DOHH2 (cell line): ENCODE results near the gene TMEM63C.
A peak's percentile ranks its signal among the peaks of the same experiment; 100 is the strongest.

ENCODE experiments used
- H3F3A ChIP-seq: fragments of 200-600 bp; sonication (generic), shearing (Covaris generic); 2 replicates; pipeline ENCODE4 v1.6.0; 2016; ENCODE audit warnings: antibody characterized with exemption, mild to moderate bottlenecking; ENCODE audit not compliant: control insufficient read depth, insufficient read depth
- H3K27ac ChIP-seq: fragments of 200-600 bp; sonication (generic); 2 replicates; pipeline ENCODE4 v1.5.1; 2014; ENCODE audit warnings: low read depth, mild to moderate bottlenecking, low read length, moderate library complexity
- H3K27me3 ChIP-seq: fragments of 200-600 bp; sonication (generic); 2 replicates; pipeline ENCODE4 v1.6.1; 2014; ENCODE audit warnings: mild to moderate bottlenecking, low read length, mixed read lengths; ENCODE audit not compliant: control insufficient read depth
- H3K36me3 ChIP-seq: fragments of 200-600 bp; sonication (generic); 2 replicates; pipeline ENCODE4 v1.6.1; 2014; ENCODE audit warnings: mild to moderate bottlenecking, low read length, moderate library complexity, mixed read lengths; ENCODE audit not compliant: control insufficient read depth
- H3K4me1 ChIP-seq: fragments of 200-600 bp; sonication (generic); 2 replicates; pipeline ENCODE4 v1.6.1; 2014; ENCODE audit warnings: mild to moderate bottlenecking, low read length, mixed read lengths; ENCODE audit not compliant: control insufficient read depth
- H3K4me2 ChIP-seq: fragments of 200-600 bp; sonication (generic); 2 replicates; pipeline ENCODE4 v1.6.0; 2014; ENCODE audit warnings: mild to moderate bottlenecking, low read length, moderate library complexity
- H3K4me3 ChIP-seq: fragments of 200-600 bp; sonication (generic); 2 replicates; pipeline ENCODE4 v1.5.1; 2014; ENCODE audit warnings: mild to moderate bottlenecking, low read length, mixed read lengths
- H3K79me2 ChIP-seq: fragments of 200-600 bp; sonication (generic); 2 replicates; pipeline ENCODE4 v1.6.1; 2014; ENCODE audit warnings: mild to moderate bottlenecking, low read length, mixed read lengths; ENCODE audit not compliant: control insufficient read depth
- H3K9me2 ChIP-seq: fragments of 200-600 bp; sonication (generic); replicated peaks from 2 replicates; pipeline ENCODE4 v1.6.1; 2014; ENCODE audit warnings: mild to moderate bottlenecking, low read length, mixed read lengths; ENCODE audit not compliant: control insufficient read depth
- H3K9me3 ChIP-seq: fragments of 200-600 bp; sonication (generic); 2 replicates; pipeline ENCODE4 v1.6.1; 2014; ENCODE audit warnings: antibody characterized with exemption, low read length, mixed read lengths; ENCODE audit not compliant: control insufficient read depth, insufficient read depth
- H4K20me1 ChIP-seq: fragments of 200-600 bp; sonication (generic); 2 replicates; pipeline ENCODE4 v1.6.0; 2014; ENCODE audit warnings: low read depth, mild to moderate bottlenecking, antibody characterized with exemption, low read length, moderate library complexity; ENCODE audit not compliant: control insufficient read depth, insufficient read depth
- EZH2phosphoT487 ChIP-seq: fragments of 200-600 bp; sonication (generic); IDR thresholded peaks from 2 replicates; pipeline ENCODE4 v1.6.1; 2017; ENCODE audit warnings: borderline replicate concordance, mild to moderate bottlenecking, antibody characterized with exemption, low read length, moderate library complexity, mixed read lengths
- TF ChIP-seq, protein P1 (sequence below): fragments of 200-600 bp; sonication (generic); IDR thresholded peaks from one replicate; pipeline ENCODE4 v1.5.1; 2014; ENCODE audit warnings: antibody characterized with exemption, mild to moderate bottlenecking, low read depth, low read length; ENCODE audit not compliant: poor library complexity, severe bottlenecking

The TMEM63C gene

GRCh38 chr14:77198561-77198960 is 17.0 kb downstream of the TMEM63C start:
- H3K9me2 ChIP-seq = no peaks in the 10 kb centered on the region
- H3K36me3 ChIP-seq = no peaks in the 10 kb centered on the region
- no peak overlapping the region for H3K4me2 ChIP-seq
- H4K20me1 ChIP-seq = no peaks in the 10 kb centered on the region
- H3K79me2 ChIP-seq = no peaks in the 10 kb centered on the region
- no peaks in the 10 kb centered on the region for H3F3A ChIP-seq
- no peaks in the 10 kb centered on the region for H3K9me3 ChIP-seq
- no peaks in the 10 kb centered on the region for H3K4me1 ChIP-seq
- H3K27me3 ChIP-seq = no peaks in the 10 kb centered on the region; the same call in none of the 2 replicates
- H3K27ac ChIP-seq = no peak overlapping the region
- no peak for TF ChIP-seq EZH2phosphoT487
- TF ChIP-seq, protein P1, sequence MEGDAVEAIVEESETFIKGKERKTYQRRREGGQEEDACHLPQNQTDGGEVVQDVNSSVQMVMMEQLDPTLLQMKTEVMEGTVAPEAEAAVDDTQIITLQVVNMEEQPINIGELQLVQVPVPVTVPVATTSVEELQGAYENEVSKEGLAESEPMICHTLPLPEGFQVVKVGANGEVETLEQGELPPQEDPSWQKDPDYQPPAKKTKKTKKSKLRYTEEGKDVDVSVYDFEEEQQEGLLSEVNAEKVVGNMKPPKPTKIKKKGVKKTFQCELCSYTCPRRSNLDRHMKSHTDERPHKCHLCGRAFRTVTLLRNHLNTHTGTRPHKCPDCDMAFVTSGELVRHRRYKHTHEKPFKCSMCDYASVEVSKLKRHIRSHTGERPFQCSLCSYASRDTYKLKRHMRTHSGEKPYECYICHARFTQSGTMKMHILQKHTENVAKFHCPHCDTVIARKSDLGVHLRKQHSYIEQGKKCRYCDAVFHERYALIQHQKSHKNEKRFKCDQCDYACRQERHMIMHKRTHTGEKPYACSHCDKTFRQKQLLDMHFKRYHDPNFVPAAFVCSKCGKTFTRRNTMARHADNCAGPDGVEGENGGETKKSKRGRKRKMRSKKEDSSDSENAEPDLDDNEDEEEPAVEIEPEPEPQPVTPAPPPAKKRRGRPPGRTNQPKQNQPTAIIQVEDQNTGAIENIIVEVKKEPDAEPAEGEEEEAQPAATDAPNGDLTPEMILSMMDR = no peak
- no peak overlapping the region for H3K4me3 ChIP-seq

DNA sequence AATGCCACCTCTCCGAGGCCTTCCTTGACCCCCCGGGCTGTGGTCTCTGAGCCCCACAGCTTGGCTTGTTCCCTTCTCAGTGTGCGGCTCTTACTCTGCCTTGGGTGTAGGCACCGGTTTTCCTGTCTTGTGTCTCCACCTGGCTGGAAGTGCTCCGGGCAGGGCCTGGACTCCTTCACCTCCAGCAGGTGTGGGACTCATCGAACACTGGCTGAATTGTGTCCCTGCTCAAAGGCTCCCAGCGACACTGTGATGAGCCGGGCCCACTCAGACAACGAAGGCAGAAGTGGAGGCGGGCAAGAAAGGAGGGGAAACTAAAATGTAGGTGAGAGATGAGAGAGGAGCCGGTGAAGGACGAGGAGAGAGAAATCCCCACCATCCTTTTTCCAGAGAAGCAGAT is 18.0 kb downstream of the TMEM63C start:
- H3K9me3 ChIP-seq = no peaks in the 10 kb centered on the region
- H3K27me3 ChIP-seq = no peaks in the 10 kb centered on the region; the same call in none of the 2 replicates
- no peaks in the 10 kb centered on the region for H4K20me1 ChIP-seq
- TF ChIP-seq, protein P1 = no peak
- no peak for TF ChIP-seq EZH2phosphoT487
- no peak overlapping the region for H3K4me3 ChIP-seq
- H3K4me2 ChIP-seq = no peak overlapping the region
- H3F3A ChIP-seq = no peaks in the 10 kb centered on the region
- H3K4me1 ChIP-seq = no peaks in the 10 kb centered on the region
- no peaks in the 10 kb centered on the region for H3K36me3 ChIP-seq
- no peaks in the 10 kb centered on the region for H3K79me2 ChIP-seq
- H3K9me2 ChIP-seq = no peaks in the 10 kb centered on the region
- H3K27ac ChIP-seq = no peak overlapping the region

- TF ChIP-seq, protein P1 = peak; percentile 39
- no peak for TF ChIP-seq EZH2phosphoT487
- H3K36me3 ChIP-seq = no peaks in the 10 kb centered on the region
These were observed 18.9 kb downstream of the TMEM63C start for GRCh38 chr14:77200406-77200985.

More at GRCh38 chr14:77200406-77200985, 18.9 kb downstream of the TMEM63C start:
- Histone ChIP-seq H3K4me1 (no peaks in the 10 kb centered on the region), H3K4me2 (no peak overlapping the region), H3K9me2 (no peaks in the 10 kb centered on the region), H4K20me1 (no peaks in the 10 kb centered on the region), H3K4me3 (no peak overlapping the region), H3F3A (no peaks in the 10 kb centered on the region), H3K9me3 (no peaks in the 10 kb centered on the region), H3K27me3 (no peaks in the 10 kb centered on the region; the same call in none of the 2 replicates), H3K27ac (no peak overlapping the region), H3K79me2 (no peaks in the 10 kb centered on the region)
